ENCODE data around the gene COX6A2.

The COX6A2 gene

GRCh38 chr16:31428279-31428597 lies at the start of gene COX6A2:
Gene COX6A2 (minus strand): TSS chr16:31428360. CDS start chr16:31428325, 35 bp downstream.
- DNase-seq: no peak

- peak; percentile 14 for DNase-seq
Measured at GRCh38 chr16:31477220-31478216, 49.4 kb upstream of the COX6A2 start.

DNA sequence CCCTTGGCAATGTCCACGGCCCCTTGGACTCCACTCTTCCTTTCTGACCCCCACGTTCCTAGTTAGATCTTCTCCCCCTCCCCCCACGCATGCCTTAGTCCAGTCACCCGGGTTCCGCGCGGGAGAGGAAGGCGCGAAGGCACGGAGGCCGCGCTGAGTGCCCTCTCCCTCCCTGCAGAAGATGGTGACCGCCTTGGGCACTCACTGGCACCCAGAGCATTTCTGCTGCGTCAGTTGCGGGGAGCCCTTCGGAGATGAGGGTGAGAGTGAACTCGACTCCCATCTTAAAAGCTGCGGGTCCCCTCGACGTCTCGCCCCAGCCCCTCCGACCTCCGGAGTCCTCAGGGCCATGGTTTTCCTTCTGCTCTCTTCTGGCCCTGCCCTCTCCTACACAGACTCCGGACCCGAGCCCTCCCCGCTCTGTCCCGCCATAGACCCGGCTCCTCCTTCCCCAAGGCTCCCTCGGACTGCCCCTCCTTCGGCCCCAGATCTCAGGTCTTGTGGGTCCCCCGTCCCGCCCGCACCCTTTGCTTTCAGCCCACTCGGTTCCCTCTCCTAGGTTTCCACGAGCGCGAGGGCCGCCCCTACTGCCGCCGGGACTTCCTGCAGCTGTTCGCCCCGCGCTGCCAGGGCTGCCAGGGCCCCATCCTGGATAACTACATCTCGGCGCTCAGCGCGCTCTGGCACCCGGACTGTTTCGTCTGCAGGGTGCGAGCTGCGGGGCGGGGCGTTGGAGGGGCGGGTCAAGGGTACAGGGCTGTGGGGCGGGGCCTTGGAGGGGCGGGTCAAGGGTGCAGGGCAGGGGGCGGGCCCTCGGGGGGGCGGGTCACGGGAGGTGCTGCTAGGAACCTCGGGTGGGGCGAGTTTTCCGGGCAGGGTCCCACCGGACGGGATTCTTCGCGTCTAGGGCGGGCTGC lies 48.4 kb upstream of the COX6A2 start:
- DNase-seq: peak; percentile 64

GRCh38 chr16:31475946-31476302 lies 47.8 kb upstream of the COX6A2 start:
- DNase-seq: no peak

DNA sequence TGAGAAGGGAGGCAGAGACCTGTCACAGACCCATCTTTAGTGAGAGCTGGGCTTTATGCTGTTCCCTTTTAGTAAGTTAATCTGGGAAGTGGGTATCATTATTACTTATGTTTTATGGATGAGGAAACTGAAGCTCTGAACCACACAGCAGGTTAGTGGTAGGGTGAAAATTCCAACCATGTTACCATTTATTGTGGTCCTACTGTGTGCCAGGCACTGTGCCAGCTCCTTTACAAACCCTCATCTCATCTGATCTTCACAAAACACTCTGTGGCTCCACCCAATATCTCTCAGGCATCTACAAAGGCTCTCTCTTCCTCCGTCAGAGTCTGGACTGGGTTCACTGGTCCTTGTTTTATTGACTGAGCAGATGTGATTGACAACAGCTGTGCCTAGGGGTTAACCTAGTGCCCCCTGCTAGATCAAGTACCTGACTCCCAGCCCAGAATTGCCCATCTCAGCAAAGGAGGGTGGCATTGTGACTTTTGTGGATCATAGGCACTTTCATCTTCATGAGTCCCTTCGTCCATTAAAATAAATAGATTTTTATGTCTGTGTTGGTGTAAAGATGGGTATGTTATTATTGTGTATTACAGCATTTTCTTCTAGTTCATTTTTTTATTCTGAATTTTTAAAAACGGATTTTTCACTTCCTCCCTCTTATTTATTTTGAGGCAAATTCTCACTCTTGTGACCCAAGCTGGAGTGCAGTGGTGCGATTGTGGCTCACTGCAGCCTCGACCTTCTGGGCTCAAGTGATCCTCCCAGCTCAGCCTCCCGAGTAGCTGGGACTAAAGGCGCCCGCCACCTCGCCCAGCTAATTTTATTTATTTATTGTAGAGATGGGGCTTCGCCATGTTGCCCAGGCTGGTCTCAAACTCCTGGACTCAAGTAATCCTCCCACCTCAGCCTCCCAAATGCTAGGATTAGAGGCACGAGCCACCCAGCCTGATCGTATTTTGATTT lies 46.9 kb upstream of the COX6A2 start:
- DNase-seq: no peak

DNA sequence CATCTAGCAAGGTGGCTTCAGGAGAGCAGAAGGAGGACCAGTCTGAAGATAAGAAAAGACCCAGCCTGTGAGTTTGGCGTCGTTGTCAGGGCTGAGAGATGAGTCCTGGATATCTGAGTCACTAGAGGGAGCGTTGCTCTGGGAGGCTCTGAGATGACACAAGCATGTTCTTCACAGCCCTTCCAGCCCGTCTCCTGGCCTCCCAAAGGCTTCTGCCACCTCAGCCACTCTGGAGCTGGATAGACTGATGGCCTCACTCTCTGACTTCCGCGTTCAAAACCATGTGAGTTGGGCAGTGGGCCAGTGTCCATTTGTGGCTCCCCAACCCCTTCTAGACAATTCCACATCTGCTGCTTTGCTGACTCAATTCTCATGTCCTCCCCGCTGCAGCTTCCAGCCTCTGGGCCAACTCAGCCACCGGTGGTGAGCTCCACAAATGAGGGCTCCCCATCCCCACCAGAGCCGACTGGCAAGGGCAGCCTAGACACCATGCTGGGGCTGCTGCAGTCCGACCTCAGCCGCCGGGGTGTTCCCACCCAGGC lies 46.1 kb upstream of the COX6A2 start:
- DNase-seq: no peak

DNA sequence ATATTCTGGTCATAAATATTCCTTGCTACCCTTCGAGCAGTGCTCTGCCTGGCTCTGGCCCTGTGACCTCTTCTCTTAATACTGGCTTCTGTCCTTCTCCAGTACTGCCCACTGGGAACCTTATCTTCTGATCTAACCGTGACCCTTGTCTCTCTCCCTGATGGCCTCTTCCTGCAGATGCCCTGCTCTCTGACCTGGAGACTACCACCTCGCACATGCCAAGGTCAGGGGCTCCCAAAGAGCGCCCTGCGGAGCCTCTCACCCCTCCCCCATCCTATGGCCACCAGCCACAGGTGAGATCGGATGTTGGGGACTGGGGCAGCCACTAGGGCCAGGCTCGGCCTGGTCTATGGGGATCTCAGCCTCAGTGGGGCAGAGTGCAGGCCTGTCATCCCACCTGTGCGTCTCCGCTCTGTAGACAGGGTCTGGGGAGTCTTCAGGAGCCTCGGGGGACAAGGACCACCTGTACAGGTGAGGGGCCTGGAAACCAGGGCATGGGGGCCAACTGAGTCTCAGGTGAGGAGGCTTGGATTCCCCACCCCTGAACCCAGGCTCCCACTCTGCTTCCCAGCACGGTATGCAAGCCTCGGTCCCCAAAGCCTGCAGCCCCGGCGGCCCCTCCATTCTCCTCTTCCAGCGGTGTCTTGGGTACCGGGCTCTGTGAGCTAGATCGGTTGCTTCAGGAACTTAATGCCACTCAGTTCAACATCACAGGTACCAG lies 45.3 kb upstream of the COX6A2 start:
- DNase-seq: no peak

DNA sequence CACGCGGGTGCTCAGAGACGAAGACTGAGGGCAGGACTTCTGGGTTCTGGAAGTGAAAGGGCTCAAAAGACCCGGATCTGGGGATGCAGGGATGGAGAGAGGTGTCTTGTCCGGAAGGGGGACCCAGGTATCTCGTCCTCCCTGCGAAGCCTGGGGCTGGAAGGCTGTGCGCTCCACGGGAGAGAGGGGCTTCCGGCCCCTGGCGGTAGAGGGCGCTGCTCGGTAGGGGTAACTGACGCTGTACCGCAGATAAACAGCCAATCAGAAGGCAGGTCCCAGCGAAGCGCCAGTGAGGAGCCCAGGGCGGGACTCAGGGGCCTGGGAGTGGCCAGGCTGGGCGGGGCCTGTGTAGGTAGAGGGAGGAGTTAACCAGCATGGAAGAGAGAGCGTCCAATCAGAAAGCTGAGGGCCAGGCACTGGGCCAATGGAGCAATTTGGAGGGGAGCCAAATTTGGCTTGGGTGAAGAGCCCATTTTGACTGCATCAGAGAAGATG lies 44.6 kb upstream of the COX6A2 start:
- peak; percentile 52 for DNase-seq

DNA sequence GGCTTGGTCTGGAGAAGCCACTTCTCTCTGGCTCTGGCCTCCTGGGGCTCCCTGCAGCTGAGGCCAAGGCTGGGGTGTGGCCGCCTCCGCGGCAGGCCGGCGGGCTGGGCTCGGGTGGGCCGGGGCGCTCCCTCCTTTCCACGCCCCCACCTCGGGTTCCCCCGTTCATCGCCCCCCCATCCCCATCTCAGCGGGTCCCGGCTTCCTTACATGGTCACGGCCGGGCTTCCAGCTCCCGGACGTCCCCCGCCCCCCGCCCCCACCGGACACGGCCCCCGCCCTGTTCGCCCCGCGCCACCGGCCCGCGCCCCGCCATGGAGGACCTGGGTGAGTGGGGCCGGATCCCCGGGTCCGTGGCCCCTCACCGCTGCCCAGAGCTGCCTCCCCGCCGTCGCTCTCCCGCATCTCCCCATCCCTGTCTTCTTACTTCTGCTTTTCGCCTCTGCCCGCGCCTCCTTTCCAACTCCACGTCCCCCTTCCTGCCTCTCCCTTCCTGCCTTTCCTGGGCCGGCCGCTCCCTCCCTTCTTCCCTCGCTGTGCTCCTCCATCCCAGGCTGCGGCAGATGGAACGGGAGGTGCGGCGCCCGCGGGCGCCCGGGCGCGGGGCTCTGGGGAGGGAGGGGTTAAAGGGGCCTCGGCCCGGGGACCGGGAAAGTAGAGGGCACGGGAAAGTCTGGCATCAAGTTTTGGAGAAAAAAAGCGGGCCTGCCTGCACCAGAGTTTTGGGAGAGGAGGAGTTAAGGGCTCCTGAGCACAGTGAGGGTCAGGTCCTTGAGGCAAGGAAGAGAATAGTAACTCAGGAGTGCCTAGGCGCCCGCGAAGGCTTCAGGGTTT lies 43.9 kb upstream of the COX6A2 start, which contains the start of gene TGFB1I1:
TSS of gene TGFB1I1 (plus strand) at position 278 of the 834 bp plus-strand sequence. CDS start at position 315, 37 bp downstream.
- DNase-seq: no peak

DNA sequence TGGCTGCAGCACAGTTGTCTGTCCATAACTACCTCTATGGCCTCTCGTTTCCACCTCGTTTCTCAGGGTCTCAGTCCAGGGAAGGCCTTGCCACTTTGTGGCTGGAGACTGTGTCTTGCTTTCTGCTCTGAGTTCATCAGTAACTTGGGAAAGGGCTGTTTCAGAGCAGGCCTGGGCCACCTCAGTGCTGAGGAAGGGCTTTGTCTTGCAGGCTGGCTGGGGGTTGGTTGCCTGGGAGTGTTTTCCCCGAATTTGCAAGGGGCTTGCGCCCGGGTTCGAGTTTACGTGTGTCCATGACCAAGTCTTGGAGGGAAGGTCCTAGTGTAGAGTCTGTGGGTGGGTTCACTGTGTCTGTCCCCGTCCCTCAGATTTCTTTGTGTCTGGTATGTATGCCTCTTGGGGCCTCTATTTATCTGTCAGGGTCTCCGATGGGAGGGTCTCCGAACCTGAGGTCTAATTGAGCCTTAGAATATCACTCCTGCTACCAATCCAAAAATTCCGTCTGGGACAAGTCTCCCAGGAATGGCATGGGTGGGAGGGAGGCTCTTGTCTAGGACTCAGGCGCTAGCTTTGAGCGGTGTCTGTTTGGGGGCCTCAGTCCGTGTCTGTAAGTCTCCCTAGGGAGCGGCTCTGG lies 43.2 kb upstream of the COX6A2 start:
- no peak for DNase-seq

DNA sequence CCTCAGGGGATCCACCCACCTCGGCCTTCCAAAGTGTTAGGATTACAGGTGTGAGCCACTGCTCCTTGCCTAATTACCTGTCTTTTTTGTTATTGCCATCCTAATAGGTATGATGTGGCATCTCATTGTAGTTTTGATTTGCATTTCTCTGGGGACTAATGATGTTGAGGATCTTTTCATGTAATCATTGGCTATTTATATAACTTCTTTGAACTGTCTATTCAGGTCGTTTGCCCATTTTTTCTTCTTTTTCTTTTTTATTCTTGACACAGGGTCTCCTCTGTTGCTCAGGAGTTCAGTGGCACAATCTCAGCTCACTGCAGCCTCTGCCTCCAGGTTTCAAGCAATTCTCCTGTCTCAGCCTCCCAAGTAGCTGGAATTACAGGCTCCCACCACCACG lies 42.5 kb upstream of the COX6A2 start:
- DNase-seq: no peak

DNA sequence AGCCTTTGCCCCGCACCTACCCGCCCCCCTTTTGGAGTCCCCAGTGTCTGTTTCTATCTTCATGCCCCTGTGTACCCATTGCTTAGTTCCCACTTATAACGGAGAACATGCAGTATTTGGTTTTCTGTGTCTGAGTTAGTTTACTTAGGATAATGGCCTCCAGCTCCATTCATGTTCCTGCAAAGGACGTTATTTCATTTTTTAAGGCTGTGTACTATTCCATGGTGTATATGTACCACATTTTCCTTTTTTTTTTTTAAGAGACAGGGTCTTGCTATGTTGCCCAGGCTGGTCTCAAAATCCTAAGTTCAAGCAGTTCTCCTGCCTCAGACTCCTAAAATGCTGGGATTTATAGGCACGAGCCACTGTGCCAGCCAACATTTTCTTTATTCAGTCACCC lies 39.7 kb upstream of the COX6A2 start:
- no peak for DNase-seq

- no peak for DNase-seq
Measured at GRCh38 chr16:31467151-31467773, 39.1 kb upstream of the COX6A2 start.

DNA sequence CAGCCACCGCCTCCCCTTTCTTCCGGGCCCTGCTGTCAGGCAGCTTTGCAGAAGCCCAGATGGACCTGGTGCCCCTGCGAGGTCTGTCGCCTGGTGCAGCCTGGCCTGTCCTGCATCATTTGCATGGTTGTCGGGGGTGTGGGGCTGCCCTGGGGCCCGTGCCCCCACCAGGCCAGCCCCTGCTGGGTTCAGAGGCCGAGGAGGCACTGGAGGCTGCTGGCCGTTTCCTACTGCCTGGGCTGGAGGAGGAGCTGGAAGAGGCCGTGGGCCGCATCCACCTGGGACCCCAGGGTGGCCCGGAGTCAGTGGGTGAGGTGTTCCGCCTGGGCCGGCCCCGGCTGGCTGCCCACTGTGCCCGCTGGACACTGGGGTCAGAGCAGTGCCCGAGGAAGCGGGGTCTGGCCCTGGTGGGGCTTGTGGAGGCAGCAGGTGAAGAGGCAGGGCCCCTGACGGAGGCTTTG lies 38.3 kb upstream of the COX6A2 start:
- no peak for DNase-seq

DNA sequence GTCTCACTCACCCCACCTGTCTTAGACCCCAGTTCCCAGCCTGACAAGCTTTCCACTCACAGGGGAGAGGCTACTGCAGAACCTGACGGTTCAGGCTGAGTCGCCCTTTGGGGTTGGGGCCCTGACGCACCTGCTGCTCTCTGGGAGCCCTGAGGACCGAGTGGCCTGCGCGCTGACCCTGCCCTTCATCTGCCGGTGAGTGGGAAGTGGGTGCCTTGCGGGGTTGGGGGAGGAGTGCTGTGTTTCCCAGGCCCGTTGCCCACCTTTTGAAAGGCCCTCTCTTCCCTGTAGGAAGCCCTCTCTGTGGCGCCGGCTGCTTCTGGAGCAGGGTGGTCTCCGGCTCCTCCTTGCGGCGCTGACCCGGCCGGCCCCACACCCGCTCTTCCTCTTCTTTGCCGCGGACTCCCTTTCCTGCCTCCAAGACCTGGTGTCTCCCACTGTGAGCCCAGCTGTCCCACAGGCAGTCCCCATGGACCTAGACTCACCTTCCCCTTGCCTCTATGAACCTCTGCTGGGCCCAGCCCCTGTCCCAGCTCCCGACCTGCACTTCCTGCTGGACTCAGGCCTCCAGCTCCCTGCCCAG lies 37.7 kb upstream of the COX6A2 start:
- no peak for DNase-seq

GRCh38 chr16:31464781-31465260 lies 36.7 kb upstream of the COX6A2 start:
- no peak for DNase-seq

DNA sequence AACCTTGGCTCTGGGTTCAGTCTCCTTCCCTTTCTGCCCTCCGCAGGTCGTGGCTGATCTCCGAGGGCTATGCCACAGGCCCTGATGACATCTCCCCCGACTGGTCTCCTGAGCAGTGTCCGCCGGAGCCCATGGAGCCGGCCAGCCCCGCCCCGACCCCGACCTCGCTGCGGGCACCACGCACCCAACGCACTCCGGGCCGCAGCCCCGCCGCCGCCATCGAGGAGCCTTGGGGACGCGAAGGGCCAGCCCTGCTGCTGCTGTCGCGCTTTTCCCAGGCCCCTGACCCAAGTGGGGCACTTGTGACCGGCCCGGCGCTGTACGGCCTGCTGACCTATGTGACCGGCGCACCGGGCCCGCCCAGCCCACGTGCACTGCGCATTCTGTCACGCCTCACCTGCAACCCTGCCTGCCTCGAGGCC lies 36.2 kb upstream of the COX6A2 start:
- DNase-seq: no peak
